Testis (tissue), 3 donors: ENCODE data around the gene NOP16. TPM values are rescaled to one million over a fixed set of nuclear protein-coding genes. Genes with fewer than 3 reads are reported as not detected.

Source experiments
- DNase-seq: peaks from one replicate; pipeline ENCODE4 v3.0.0-alpha.2; 2019
- H3K27ac ChIP-seq, 2 donors: fragments of 200-600 bp; sonication (generic); one replicate each; pipeline ENCODE4 v1.5.1; 2019
- H3K27me3 ChIP-seq: fragments of 200-600 bp; sonication (generic); one replicate; pipeline ENCODE4 v1.5.1; 2019
- H3K36me3 ChIP-seq: fragments of 200-600 bp; sonication (generic); one replicate; pipeline ENCODE4 v1.5.1; 2017; ENCODE audit warnings: low read depth; ENCODE audit errors: missing control alignments
- H3K4me1 ChIP-seq: fragments of 200-600 bp; sonication (generic); one replicate; pipeline ENCODE4 v1.5.1; 2019
- H3K4me3 ChIP-seq, 2 donors: fragments of 200-600 bp; sonication (generic); one replicate each; pipeline ENCODE4 v1.5.1; 2017 to 2019
- H3K9me3 ChIP-seq: fragments of 200-600 bp; sonication (generic); one replicate; pipeline ENCODE4 v1.5.1; 2017
- CTCF ChIP-seq, 3 experiments: fragments of 450-650 bp in 2 of 3; fragments of 200-600 bp in 1 of 3; sonication (generic) in 1 of 3; IDR thresholded peaks; one replicate each; pipeline ENCODE4 v1.5.1; 2016 to 2019; ENCODE audit warnings: antibody characterized with exemption in 3 of 3, mild to moderate bottlenecking in 2 of 3, moderate library complexity in 1 of 3
- POLR2A ChIP-seq: fragments of 450-650 bp; IDR thresholded peaks from one replicate; pipeline ENCODE4 v1.6.1; 2017; ENCODE audit warnings: antibody characterized with exemption, mild to moderate bottlenecking, moderate library complexity
- WGBS, 2 donors: methylation state at CpG; one replicate each; pipeline ENCODE4 v1.1.5; 2018; 5-methylcytosine and 5-hydroxymethylcytosine counted together
- intact Hi-C: fragments of 100-400 bp; cut with DNase I; formaldehyde crosslinking; loops from one replicate; pipeline ENCODE4 v1.15.1; 2023; ENCODE audit warnings: low total_unique reads
- polyA plus RNA-seq: library from polyadenylated mRNA; stranded (reverse); fragments of 350-450 nt; fragmentation: Illumina TruSeq; extraction: RNeasy Lipid Tissue Mini Kit (QIAGEN cat#74804); gene quantifications from one replicate; pipeline ENCODE4 v1.2.3, GENCODE V29; 2014; ENCODE audit warnings: low read depth, low replicate concordance; ENCODE audit not compliant: insufficient read depth
- total RNA-seq, 2 donors: library from RNA; depleted of rRNA; stranded (reverse); fragments of >200 nt; gene quantifications; one replicate each; pipeline ENCODE4 v1.2.3, GENCODE V29; 2016

The NOP16 gene
- total and polyA plus RNA-seq, 3 donors from 2014 or later, result 19.1 to 23.6 (median 19.2) TPM

- DNase-seq, result no peak
- H3K27me3 ChIP-seq, result no peaks in the 10 kb centered on the region
- WGBS, 2 donors, result 20 to 25% methylated on average over 40 to 41 of the region's 41 CpGs
- peaks cover 13% of the 10 kb centered on the region for H3K4me1 ChIP-seq
- no peaks in the 10 kb centered on the region for H3K36me3 ChIP-seq
- peak overlapping the region; percentile 89 to 96 for H3K27ac ChIP-seq
- H3K9me3 ChIP-seq, result no peaks in the 10 kb centered on the region
- intact Hi-C loops, result no loop called here
- no peak for TF ChIP-seq CTCF (IDR thresholded peaks at IDR 0.05)
- no peak for TF ChIP-seq POLR2A
- peak overlapping the region; percentile 73 to 74 for H3K4me3 ChIP-seq
These were observed 1.0 kb upstream of the NOP16 start for GRCh38 chr5:176389135-176390123.

GRCh38 chr5:176388003-176388443 is 375 bp downstream of the NOP16 start:
- no peak for DNase-seq
- 0% methylated on average over 11 to 29 of the region's 29 CpGs for WGBS, 2 donors
- H3K27me3 ChIP-seq, result no peaks in the 10 kb centered on the region
- H3K27ac ChIP-seq, result peak overlapping the region; percentile 89 to 96
- H3K36me3 ChIP-seq, result no peaks in the 10 kb centered on the region
- no peaks in the 10 kb centered on the region for H3K9me3 ChIP-seq
- peak overlapping the region; percentile 73 to 74 for H3K4me3 ChIP-seq
- peaks cover 13% of the 10 kb centered on the region for H3K4me1 ChIP-seq
- intact Hi-C loops, result no loop called here
- TF ChIP-seq POLR2A (no peak), CTCF (IDR thresholded peaks at IDR 0.05) (peak in 1 of 3 experiments; percentile 19)

- peak overlapping the region in 1 of 2 donors; percentile 89 for H3K27ac ChIP-seq
These were observed 943 bp downstream of the NOP16 start for GRCh38 chr5:176387384-176387925.

GRCh38 chr5:176386491-176386890 is 1.9 kb downstream of the NOP16 start:
- H3K4me3 ChIP-seq, result no peak overlapping the region
- H3K27ac ChIP-seq, result no peak overlapping the region
- H3K9me3 ChIP-seq, result no peaks in the 10 kb centered on the region
- H3K27me3 ChIP-seq, result no peaks in the 10 kb centered on the region
- no peaks in the 10 kb centered on the region for H3K36me3 ChIP-seq
- WGBS, 2 donors, result 77 to 100% methylated on average over 1 of the region's 1 CpG
- intact Hi-C loops, result no loop called here
- no peak for TF ChIP-seq POLR2A
- TF ChIP-seq CTCF (IDR thresholded peaks at IDR 0.05), result no peak
- H3K4me1 ChIP-seq, result peaks cover 13% of the 10 kb centered on the region
- DNase-seq, result no peak

More at GRCh38 chr5:176387384-176387925, 943 bp downstream of the NOP16 start:
- peak overlapping the region; percentile 73 to 74 for H3K4me3 ChIP-seq
- 21 to 38% methylated on average over 7 to 8 of the region's 8 CpGs for WGBS, 2 donors
- H3K4me1 ChIP-seq, result peaks cover 13% of the 10 kb centered on the region
- no peak for DNase-seq
- TF ChIP-seq POLR2A, result no peak
- no peak for TF ChIP-seq CTCF (IDR thresholded peaks at IDR 0.05)
- intact Hi-C loops, result no loop called here
- H3K27me3 ChIP-seq, result no peaks in the 10 kb centered on the region
- H3K36me3 ChIP-seq, result no peaks in the 10 kb centered on the region
- H3K9me3 ChIP-seq, result no peaks in the 10 kb centered on the region
